Tongue (tissue), 2 donors: ENCODE results near the gene GID8. TPM values are rescaled to one million over a fixed set of nuclear protein-coding genes. Genes with fewer than 3 reads are reported as not detected.

Source experiments
- DNase-seq: peaks from one replicate; pipeline ENCODE4 v3.0.0-alpha.2; 2015
- total RNA-seq: library from RNA; depleted of rRNA; stranded (reverse); fragments of >200 nt; gene quantifications from one replicate; pipeline ENCODE4 v1.2.3, GENCODE V29; 2014

The GID8 gene
- total RNA-seq, 1 donor from 2014 or later: 31.3 TPM

DNA sequence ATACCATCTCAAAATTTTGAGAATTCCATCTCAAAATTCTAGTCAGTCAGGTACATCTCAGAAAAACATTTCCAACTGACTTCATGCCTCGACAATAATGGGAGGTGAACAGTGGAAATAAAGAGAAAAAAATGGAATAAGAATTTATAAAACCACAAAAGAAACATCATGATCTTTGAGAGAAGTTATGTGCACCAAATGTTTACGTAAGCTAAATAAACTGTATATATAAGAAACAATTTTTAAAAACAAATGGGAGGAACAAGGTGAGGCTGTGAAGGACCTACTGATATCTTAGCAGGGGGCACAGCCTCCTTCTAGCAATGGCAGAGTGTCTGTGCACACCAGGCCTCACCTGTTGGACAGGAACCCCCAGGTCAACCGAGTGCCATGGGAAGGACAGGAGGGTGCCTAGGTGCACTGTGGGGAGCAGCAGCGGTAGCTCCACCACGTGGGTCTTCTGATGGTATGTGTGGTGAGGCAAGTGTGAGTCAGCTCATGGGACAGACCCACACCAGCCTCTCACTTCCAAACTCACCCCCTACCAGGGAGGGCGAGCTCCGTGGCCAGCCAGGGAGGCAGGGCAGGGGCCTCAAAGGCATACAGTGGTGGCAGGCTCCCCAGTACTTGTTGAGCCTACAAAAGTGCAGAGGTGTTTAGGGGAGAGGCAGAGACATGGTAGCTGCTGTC lies 34.9 kb upstream of the GID8 start:
- DNase-seq: no peak

DNA sequence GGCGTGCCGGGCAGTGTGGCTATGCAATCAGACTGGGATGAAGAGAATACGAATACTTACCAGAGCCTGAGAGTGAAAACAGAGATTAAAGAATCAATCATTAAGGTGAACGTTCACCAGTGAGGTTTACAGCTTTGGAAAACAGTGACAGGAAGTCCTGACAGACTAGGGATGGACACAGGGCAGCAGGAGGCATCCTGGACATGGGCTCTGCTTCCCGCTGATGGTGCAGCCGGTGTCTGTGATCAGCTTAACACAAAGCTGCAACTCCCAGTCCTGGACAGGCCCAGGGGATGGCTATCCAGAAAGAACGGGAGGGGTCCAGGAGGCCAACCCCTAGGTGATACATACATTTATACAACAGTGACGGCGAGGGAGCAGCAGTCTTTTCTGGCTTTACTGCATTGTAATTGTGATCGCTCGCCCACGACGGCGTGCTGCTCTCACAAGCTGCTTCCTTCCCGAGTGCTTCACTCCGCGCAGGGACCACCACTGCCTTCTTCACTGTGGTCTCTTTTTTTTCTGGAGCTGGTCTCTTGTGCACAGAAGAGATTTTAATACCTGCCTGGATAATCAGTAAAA lies 32.3 kb upstream of the GID8 start:
- DNase-seq: no peak

DNA sequence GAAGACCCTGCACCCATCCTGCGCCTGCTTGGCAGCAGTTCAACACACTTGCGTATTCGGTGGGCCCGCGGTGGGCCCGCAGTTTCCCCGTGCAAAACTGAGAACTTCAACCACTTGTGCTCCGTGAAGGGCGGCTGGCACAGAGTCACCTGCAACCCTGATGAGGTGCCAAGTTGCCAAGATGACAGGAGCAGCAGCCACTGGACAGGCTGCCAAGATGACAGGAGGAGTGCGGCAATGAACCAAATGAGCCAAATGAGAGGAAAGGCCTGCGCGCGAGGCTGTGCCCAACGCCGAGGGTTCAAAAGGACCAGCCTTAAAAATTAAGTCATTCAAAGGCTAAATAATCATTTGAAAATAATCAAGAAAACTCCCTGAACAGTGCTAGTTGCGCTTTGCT lies 31.7 kb upstream of the GID8 start:
- DNase-seq: no peak

DNA sequence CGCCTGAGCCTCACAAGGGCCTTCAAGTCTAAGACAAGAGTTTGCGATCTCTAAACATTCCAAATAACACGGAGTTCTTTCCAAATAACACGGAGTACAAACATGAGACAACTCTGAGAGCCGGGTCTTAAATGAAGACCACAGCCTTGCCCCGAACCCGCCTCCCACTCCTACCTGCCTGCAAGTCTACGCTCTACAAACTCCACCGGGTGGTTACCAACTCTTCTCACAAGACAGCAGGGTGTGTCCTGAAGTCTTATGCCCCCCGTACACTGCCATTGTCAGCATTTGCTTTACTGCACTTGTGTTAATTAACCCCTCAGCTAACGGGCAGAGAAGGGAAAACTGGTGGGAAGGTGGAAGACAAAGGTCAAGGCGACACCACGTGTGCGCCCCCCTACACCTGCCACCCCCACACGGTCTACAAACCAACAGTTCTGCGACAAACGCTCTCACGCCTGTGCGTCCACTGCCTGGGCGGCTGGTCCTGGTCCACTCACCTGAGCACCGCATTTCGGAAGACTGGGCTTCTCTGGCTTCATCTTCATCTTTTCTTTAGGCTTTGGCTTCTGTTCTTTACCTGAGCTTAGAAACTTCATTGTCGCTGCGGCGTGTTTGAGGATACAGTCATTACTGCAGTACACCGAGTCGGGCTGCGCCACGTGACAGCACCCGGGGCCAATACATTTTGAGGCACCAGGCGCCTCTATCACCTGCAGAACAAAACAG lies 31.1 kb upstream of the GID8 start:
- DNase-seq: no peak

DNA sequence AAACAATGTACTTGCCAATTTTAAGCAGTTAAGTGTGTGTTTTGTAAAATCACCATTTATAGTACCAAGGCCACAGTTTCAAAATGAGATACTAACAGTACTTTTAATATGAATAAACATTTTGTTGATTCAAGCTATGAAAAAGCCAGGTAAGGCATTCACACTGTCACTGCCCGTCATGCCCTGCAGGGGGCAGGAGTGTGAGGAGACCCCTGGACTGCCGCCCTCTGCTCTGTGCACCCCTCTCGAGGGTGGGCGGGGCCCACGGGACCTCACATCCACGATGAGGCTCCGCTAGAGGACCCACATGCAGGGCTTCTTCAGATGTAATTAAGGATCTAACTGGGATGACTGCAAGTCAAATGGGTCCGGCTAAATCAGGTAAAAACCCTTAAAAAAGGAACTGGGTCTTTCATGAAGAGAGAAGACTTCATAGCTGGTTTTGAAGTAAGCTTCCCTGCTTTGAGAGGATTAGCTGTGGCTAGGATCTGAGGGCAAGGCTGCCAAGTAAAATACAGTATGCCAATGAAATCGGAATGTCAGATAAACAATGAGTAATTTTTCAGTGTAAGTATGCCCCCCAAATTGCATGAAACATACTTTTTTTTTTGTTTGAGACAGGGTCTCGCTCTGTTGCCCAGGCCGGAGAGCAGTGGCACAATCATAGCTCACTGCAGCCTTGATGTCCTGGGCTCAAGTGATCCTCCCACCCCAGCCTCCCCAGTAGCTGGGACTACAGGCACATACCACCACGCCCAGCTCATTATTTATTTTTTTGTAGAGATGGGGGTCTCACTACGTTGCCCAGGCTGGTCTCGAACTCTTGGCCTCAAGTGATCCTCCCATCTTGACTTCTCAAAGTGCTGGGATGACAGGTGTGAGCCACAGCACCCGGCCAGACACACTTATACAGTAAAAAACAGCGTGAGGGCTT lies 30.3 kb upstream of the GID8 start:
- no peak for DNase-seq

DNA sequence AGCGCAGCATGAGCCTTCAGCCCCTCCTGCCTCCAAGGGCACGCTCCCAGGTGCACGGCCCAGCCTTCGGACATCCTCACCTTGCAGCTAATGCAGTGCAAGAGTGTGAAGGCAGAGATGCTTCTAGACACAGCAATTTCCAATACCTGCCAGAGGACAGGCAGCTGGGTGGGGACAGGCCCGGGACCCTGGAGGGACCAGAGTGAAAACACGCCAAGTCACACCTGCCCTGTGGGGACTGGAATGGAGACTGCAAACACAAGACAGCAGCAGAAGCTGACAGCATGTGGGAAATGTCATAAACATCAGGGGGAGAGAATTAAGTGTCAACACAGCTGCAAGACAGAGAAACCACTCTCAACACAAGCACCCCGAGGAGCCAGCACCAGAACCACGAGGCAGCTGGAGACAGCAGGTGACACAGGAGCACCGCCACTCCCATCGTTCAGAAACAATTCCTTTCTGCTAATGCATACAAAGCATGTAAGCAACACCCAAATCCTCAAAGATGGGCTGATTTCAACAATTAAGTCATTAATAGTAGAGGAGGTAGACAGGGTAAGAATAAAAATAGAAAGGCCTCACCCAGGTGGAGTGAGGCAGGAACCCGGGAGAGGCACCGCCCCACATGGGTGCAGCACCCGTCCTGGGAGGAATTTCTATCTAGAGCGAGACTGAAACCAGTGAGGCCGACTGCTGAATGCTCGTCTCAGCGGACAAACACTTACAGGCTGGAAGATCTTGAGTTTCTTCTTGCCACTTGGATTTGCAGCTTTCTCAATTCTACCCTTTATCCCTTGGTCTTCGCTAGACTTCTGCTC lies 28.8 kb upstream of the GID8 start:
- no peak for DNase-seq

DNA sequence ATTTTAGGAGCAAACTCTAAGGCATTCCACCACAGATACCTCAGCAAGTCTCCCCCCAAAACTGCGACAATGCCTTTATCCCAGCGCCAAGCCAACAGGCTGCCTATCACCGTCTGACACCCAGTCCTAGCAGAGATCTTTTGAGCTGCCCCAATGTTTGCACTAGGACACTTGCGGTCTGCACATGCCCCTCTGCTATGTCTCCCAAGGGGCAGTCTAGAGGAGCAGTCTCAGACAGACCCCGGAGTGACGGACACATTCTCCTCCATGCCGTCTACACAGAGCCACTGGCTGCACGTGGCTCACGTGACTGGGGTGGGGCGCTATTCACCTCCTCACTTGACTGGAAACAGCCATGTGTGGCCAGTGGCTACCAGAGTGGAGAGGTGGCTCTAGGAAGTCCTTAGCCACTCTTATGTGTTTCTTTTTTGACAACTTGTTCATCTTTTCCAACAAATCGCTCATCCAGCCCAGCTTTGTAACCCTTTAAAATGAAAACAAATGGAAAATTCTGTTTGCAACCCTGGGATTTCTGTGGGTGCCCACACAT lies 27.7 kb upstream of the GID8 start:
- DNase-seq: no peak

DNA sequence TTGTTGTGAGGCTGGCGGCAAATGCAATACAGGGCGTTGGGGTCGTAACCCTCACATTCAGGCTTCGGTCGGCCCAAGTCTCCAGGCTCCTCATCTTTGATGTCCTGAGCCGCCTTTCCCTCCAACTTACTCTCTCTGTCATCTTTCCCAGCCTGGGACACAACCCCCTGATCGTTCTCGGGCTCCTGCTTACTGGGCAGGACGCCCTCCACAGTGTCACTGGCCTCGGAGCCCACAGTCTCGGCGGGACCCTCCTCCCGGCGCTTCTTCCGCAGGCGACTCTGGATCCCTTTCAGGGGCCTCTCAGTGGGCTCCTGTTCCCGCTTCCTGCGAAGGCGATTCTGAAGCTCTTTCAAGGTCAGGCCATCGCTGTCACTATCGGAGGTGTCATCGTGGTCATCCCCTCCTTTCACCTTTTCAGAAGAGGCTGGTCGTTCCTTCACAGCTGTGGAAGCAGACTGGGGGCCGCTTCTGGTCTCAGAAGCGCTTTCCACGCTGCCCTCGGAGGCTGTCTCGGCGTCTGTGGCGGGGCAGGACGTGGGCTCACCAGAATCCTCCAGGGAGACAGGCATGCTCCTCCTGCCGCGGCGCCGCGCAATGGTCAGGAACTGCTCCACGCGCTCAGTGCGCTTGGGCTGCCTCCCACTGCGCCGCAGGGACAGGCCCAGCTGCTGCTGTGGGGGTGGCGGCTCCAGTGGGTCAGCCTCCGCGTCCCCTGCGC lies 27.0 kb upstream of the GID8 start:
- no peak for DNase-seq

DNA sequence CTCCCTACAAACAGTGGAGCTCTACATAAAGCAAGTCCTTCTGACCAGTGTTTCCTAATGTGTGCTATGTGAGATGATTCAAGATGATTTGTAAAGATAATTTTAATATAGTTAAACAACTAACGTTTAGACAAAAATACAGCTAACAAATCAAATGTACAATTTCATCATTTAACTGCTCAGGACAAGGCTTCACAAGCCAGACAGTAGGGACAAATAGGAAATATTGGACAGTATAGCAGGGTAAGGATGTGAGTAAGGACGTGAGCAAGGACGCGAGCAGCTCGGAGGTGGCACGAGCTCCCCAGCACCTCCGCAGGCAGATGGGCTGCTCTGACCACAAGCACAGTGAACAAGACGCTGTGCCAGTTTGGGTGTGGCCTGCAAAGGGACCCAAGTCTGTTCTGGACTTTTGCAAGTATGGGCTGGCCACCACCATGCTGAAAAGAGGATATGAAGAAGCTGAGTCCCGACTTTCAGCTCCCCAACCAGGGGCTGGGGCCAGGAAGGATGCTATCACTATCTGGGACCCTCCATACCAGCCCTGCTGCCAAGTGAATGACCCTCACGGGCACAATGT lies 26.2 kb upstream of the GID8 start:
- DNase-seq: no peak

DNA sequence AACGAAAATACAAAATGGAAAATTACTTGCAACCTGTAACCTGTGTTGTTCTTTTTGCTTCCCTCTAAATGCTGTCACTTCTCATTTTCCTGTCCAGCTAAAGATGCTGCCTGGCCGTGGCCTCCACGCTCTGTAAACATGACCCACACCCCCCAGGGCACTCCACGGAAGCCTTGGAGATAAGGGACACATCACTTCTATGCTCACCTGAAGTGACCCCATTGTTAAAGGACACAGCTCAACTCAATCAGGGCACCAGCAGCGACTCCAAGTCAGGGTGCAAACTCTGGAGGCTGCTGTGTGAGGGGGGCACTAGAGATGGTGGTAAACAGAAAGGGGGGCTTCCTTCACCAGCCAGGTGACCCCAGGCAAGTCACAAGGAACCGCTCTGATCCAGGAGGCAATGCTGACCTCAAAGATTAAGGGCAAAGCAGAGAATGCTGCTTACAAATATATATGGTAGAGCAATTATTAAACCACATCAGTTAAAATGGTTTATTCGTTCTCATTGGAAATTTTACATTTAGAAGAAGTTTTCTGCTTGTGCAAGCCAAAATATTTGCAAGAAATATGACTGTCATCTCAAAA lies 24.8 kb upstream of the GID8 start:
- DNase-seq: no peak

DNA sequence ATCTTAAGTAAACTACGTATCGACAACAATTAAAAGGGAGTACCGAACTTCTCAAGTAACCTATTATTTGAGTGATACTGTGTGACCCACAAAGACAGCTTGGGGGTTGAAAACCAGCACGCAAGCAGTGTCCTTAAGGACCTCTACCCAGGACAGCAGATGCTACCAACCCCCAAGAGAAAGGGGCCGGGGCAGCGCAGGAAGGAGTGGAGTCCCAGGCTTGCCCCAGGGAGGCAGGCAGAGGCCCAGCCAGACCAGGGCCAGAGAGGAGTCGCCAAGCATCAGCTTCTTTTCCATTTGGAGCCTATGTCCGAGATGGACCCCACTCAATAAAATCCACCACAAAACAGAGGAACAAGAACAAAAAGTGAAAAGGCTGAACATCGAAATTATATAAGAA lies 23.5 kb upstream of the GID8 start:
- no peak for DNase-seq

DNA sequence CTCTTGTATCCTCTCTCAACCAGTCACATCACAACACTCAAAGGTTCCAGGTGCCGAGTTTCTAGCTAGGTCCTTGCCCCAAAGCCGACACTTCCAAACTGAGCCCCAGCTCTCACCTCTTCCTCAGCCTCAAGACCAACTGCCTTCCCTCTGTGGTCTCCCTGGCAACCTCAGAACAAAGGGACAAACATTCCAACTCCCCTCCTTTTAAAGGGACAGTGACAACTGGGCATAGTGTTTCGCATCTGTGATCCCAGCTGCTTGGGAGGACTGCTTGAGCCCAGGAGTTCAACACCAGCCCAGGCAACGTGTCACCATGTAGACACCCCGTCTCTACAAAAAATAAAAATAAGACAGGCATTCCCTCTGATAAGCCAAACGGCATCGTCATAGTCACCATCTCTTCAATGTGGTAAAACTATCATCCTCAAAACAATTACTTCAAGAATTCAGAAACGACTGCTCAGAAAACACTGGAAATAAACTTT lies 22.9 kb upstream of the GID8 start:
- DNase-seq: peak; percentile 87

DNA sequence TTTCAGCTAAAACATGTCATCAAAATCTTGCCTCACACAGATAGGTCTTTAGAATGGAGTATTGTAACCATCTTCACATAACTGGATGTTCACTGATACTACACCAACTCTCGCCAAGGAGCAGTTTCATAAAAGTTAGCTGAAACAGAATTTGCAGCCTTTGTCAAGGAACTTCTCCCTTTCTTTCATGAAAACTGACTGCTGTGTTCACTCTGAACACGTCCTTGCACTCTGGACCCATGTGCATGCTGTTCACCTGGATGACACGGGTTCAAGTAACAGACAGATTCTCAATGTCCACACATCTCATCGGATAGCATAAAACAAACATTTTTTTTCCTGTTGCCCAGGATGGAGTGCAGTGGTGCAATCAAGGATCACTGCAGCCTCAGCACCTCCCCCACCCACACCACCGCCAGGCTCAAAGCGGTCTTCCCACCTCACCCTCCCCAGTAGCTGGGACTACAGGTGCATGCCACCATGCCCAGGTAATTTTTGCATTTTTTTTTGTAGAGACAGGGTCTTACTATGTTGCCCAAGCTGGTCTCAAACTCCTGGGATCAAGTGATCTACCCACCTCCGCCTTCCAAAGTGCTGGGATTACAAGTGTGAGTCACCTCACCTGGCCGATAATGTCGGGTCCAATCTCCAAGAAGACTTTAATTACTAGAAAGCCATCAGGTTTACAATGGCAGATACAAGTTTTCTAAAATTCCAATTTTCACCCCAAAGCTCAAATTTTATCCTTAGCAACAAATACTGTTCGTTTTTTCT lies 21.1 kb upstream of the GID8 start:
- DNase-seq: no peak

DNA sequence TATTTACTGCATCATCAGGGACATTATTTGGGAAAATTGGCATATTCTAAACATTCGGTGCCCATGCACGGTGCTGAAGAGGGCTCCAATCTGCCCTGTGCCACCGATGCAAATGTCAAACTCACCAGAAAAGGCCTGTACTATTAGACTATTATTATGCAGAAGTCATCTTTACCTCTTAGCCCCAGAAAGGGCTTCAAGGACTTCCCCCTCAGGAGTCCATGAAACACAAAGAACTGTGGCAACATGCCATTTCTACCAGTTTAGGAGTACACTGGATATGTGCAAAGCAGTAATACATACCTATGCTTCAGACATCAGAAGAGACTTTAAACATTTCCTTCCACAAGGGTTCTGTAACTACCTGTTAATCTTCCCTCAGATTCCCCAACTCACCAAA lies 20.2 kb upstream of the GID8 start:
- no peak for DNase-seq

DNA sequence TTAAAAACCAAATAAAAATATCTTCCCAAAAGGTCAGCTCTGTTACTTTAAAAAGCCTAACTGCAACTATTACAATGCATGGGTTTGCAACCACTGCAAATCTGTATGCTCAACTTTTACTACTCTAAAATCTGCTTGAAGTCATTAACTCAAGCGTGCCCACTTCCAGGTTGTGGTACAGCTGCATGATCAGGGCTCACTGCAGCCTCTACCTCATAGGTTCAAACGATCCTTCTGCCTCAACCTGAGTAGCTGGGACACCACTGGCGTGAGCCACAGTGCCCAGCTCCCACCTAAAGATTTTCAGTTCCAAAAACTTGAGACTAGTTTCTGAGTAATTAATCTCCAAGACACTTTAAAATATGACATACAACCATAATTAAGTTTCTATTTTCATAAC lies 19.8 kb upstream of the GID8 start:
- no peak for DNase-seq

DNA sequence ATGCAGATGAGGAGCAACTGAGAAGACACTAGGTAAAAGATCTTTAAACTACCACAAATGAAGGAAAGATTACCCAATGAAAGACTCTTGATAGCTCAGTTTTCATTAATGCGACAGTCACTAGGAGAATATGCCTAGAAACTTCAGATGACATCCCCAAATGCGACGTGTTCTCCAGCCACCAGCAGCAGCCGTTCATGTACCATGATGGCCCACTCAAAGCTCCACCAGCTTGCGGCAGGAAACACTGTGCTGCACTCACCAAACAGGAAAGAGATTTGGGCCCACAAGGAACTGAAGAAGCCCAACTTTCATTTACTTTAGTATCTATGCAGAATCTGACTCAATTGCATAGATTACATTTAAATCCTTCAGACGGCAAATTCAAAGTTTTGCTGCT lies 19.1 kb upstream of the GID8 start:
- DNase-seq: no peak

DNA sequence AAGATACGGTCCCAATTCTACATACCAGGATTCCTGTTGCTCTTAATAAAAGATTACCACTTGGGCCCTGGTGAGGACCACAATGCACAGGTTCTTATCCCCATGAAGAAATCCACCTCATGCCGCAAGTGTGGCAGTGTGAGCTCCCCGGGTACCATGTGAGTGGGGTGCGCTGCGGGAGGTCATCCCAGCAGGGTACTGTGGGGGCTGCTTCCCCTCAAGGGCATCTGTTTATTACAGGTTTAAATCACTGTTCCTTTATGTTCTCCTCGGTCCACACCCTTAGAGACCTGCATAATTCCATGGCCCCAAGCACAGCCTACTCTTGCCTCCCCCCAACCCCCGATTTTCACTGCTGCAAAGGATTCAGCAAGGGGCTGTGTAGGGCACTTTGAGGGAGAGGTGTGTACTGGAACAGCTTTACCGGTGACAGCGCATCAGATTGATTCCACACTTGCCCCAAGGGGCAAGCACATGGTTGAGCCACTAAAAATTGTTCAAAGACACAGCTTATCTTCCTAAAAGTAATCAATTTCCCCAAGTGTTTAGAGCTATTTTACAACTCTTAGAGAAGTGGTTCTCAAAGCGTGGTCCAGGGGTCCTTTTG lies 17.8 kb upstream of the GID8 start:
- no peak for DNase-seq

DNA sequence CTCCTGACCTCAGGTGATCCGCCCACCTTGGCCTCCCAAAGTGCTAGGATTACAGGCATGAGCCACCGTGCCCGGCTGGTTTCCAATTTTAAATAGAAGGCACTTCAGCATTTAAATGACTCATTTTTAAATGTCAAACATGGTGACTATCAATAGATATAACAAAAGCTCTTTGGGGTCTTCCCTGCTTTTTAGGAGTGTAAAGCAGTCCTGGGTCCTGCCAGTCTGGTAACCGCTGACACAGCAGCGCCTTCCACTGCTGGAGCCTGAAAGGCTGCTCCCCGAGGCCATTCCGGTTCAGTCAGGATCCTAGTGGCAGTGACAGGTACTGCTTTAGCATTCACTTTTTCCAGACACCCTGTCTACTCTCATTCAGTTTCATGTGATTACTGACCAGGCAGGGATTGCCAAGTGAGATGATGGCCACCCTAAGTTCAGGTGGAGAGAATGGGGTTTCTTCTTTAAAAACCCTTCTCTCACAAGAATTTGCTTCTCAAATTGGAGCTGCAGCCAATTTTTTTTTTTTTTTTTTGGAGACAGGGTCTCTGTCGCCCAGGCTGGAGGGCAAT lies 16.7 kb upstream of the GID8 start:
- DNase-seq: peak; percentile 55
